Stimulated activated CD8-positive, alpha-beta memory T cell treated with anti-CD3 and anti-CD28 coated beads, Interleukin-2, amount 100 ng/mL, for 1 hour (primary cell): ENCODE measurements around the gene CACNA1H.
"Not testable (repeated sequence)": the region's sequence is repeated elsewhere in the genome, so short reads cannot be mapped to it uniquely, and the experiment has no call there.

Source experiments
- DNase-seq, 2 donors: peaks; one replicate each; pipeline ENCODE4 v3.0.0-alpha.2; 2020; ENCODE audit warnings: low read depth in 2 of 2

CACNA1H gene

DNA sequence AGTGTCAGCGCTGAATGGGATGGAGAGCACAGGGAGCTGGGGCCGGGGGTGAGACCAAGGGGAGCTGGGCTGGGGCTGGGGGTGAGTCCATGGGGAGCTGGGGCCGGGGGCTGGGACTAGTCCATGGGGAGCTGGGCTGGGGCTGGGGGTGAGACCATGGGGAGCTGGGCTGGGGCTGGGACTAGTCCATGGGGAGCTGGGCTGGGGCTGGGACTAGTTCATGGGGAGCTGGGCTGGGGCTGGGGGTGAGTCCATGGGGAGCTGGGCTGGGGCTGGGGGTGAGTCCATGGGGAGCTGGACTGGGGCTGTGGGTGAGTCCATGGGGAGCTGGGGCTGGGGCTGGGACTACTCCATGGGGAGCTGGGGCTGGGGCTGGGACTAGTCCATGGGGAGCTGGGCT, 101.9 kb downstream of the CACNA1H start:
- DNase-seq: not testable (repeated sequence)

- DNase-seq: not testable (repeated sequence)
Measured at GRCh38 chr16:1255276-1256122, 102.6 kb downstream of the CACNA1H start, which contains the start of gene TPSD1. Gene TPSD1, plus strand, starts transcription at chr16:1256069. Its CDS starts 212 bp downstream, at chr16:1256281.

DNA sequence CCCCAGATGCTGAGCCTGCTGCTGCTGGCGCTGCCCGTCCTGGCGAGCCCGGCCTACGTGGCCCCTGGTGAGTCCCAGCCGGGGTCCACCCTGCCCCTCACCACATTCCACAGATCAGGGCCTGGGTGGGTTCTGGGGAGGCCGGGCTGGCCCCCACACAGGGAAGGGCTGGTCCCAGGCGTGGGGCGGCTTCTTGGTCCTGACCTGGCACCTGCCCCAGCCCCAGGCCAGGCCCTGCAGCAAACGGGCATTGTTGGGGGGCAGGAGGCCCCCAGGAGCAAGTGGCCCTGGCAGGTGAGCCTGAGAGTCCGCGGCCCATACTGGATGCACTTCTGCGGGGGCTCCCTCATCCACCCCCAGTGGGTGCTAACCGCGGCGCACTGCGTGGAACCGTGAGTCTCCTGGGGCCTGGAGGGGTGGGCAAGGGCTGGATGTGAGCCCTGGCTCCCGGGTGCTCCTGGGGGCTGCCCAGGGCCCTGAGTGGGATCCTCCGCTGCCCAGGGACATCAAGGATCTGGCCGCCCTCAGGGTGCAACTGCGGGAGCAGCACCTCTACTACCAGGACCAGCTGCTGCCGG, 103.5 kb downstream of the CACNA1H start:
- DNase-seq: not testable (repeated sequence)

- DNase-seq: no peak
Measured at GRCh38 chr16:1256874-1257322, 104.0 kb downstream of the CACNA1H start.

- DNase-seq: no peak
Measured at GRCh38 chr16:1257561-1258224, 104.8 kb downstream of the CACNA1H start.

DNA sequence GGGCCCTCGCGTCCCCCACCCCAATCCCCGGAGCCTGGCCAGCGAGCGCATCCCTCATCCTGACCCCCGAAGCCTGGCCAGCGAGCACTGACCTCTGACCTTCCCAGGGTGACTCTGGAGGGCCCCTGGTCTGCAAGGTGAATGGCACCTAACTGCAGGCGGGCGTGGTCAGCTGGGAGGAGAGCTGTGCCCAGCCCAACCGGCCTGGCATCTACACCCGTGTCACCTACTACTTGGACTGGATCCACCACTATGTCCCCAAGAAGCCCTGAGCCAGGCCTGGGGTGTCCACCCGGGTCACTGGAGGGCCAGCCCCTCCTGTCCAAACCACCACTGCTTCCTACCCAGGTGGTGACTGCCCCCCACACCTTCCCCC, 105.3 kb downstream of the CACNA1H start:
- no peak for DNase-seq

GRCh38 chr16:1258906-1259759, 106.2 kb downstream of the CACNA1H start:
- DNase-seq: no peak

GRCh38 chr16:1259760-1260068, 106.8 kb downstream of the CACNA1H start:
- no peak for DNase-seq

DNA sequence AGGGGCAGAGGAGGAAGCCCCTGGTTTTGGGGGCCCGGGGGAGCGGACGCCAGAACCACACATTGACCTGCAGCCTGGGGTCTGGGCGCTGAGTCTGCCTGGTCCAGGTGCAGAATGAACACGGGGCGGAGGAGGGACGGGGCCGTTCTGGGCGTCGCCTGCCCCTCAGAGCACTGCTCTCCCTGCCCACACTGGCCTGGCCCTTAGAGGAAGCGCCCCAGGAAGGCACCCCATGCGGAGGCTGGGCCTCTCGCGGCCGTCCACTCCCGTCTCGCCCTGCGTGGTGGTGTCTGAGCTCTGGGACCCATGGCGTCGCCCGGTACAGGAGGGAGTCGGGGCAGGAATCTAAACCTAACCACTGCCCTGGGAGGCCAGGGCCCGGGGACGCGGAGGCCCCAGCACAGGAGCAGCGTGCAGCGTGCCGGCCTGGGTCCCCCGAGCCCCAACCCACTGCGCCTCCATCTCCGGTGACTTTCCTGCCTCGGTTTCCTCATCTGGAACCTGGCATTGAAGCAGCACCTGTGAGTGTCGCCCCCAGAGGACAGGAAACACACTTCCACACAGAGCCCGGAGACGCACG, 107.3 kb downstream of the CACNA1H start:
- no peak for DNase-seq

DNA sequence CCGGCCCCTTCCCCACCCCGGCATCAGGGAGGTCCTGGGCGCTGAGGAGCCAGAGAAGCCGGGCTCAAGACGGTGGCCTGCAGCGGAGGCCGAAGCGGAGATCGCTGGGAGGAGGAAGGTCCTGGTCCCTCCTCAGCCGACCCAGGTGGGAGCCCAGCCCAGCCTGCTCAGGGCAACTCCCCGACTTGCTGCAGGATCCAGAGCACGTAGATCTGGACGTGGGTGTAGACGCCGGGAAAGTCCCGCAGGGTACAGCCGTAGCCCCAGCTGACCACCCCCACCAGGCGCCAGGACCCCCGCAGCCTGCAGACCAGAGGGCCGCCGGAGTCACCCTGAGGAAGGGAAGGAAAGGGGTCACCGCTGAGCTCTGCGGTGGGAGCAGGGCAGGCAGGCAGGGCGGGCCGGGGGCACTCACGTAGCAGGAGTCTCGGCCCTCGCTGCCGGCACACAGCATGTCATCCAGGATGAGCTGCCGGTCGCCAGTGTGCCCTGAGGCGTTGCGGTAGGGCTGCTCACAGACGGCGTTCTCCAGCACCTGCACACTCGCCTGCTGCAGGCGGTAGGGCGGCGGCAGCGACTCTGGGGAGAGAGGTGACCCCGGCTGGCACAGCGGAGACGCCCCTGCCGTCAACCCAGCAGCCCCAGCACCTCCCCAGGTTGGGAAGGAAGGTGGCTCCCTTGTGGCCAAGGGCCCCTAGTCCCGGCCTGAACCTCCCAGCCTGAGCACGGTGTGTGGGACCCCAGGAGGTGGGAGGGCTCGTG, 108.4 kb downstream of the CACNA1H start:
- DNase-seq: no peak

GRCh38 chr16:1262210-1262845, 109.4 kb downstream of the CACNA1H start:
- DNase-seq: no peak

- no peak for DNase-seq
Measured at GRCh38 chr16:1262846-1263221, 109.9 kb downstream of the CACNA1H start.

GRCh38 chr16:1263591-1264344, 110.9 kb downstream of the CACNA1H start:
- DNase-seq: no peak

GRCh38 chr16:1264345-1265089, 111.6 kb downstream of the CACNA1H start:
- no peak for DNase-seq

GRCh38 chr16:1265090-1265630, 112.3 kb downstream of the CACNA1H start:
- no peak for DNase-seq

GRCh38 chr16:1265826-1266225, 112.9 kb downstream of the CACNA1H start:
- DNase-seq: no peak

- DNase-seq: not testable (repeated sequence)
Measured at GRCh38 chr16:1269418-1269817, 116.5 kb downstream of the CACNA1H start.

DNA sequence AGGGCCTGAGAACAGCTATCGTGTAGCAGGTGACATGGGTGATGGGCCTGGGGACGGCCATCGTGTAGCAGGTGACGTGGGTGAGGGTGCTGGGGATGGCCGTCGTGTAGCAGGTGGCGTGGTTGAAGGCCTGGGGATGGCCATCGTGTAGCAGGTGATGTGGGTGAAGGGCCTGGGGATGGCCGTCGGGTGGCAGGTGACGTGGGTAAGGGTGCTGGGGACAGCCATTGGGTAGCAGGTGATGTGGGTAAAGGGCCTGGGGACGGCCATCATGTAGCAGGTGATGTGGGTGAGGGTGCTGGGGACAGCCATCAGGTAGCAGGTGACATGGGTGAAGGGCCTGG, 118.4 kb downstream of the CACNA1H start:
- no peak for DNase-seq
